NCI-H1092 treated with DMSO at 0.1 percent for 48 hours (cell line): Measurements from ENCODE around the gene CHKA.

Experiments used
- DNase-seq: peaks from one replicate; lab custom pipeline; 2025; lab: John Stamatoyannopoulos, UW

Gene CHKA

DNA sequence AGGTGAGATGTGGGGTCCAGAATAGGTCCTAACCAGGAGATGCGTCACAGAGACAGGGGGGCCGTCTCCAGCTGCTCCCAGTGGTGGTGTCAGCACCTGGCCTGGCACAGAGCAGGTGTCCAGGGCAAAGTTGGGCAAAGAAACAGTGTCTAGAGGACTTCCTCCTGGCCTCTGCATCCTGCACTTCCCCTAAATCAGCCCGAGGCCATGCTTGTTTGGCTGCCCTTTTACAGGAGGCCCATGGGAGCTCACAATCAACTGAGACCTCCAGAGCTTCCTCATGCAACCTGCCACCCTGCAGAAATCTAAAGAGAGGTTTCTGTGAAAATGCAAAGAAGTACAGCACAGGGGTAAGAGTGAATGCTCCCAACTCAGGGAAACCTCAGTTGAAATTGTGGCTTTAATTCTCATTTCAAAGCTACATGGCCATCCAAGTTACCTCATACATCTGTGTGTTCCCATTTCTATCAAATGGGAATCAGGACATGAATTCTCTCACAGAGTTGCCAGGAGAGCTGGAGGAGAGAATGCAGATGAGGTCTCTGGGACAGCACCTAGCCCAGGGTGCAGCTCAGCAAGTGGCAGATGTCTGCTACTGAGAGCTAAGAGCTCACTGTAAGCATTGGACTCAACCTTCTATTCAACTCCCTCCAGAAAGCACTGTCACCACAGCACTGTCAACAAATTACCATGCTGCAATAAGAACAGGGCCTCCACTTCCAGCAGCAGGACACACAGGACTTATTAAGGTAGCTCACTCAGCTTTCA, 49.7 kb downstream of the CHKA start:
- no peak for DNase-seq

DNA sequence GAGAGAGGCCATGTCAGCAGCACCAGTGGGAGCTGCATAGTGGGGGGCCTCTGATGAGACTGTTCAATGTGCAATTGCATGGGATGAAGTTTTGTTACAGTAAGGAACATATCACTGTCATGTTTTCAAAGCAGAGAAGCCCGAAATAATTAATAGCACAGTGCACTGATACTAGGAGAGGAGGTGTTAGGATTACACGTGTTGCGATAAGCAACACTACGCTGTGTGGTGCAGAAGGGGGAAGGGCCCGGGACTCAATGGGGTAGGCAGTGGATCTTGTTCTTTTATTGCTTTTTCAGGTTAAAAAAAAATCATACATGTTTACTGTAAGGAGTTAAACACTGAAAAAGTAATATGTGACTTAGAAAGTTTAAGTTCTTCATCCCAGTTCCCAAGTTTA, 53.2 kb downstream of the CHKA start:
- no peak for DNase-seq

DNA sequence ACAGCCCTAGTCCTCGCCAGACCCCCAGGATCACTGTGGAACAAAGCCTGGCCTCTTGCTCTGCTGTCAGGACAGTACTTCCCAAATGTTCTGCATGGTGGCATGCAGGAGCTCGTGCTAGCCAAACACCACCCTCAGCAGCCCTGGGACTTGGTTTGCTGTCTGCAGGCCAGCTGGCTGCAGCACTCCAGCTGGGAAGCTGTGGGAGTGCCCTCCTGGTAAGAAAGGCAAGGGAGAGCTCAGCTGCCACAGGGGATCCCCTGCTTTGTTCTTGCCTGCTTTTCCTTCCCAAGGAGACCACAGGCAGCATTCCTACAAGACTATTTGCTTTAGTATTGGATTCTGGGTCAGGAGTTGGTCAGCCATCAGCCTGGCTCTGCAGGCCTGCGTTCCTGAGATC, 54.4 kb downstream of the CHKA start:
- no peak for DNase-seq

GRCh38 chr11:68065841-68066240, 55.3 kb downstream of the CHKA start:
- no peak for DNase-seq

- DNase-seq = no peak
Observed at GRCh38 chr11:68064926-68065325, 56.3 kb downstream of the CHKA start.

DNA sequence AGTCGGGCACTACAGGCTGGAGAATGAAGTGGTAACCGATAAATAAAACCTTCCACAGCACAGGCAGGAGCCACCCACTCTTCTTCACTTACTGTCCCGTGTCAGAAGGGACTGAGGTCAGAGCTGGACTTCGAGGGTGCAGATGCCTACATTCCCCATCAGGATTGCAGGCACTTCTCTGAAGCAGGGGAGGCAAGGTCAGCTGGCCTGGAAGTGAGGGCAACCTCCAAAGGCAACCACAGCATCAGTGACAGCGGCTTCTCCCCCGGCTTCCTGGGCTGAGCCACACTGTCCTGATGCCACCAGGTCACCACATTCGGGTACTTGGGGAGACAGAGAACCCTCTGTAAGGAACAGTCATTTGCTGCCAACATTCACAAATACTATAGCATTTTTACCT, 59.7 kb downstream of the CHKA start:
- DNase-seq = no peak

DNA sequence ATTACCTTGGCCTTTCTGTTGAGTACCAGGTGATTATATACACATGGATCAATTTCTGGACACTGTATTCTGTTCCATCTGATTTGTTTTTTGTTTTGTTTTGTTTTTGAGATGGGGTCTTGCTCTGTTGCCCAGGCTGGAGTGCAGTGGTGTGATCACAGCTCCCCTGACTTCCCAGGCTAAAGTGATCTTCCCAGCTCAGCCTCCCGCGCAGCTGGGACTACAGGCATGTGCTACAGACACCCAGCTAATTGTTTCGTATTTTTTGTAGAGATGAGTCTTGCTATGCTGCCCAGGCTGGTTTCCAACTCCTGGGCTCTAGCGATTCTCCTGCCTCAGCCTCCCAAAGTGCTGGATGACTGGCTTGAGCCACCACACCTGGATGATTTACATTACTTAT, 63.4 kb downstream of the CHKA start:
- DNase-seq = no peak

DNA sequence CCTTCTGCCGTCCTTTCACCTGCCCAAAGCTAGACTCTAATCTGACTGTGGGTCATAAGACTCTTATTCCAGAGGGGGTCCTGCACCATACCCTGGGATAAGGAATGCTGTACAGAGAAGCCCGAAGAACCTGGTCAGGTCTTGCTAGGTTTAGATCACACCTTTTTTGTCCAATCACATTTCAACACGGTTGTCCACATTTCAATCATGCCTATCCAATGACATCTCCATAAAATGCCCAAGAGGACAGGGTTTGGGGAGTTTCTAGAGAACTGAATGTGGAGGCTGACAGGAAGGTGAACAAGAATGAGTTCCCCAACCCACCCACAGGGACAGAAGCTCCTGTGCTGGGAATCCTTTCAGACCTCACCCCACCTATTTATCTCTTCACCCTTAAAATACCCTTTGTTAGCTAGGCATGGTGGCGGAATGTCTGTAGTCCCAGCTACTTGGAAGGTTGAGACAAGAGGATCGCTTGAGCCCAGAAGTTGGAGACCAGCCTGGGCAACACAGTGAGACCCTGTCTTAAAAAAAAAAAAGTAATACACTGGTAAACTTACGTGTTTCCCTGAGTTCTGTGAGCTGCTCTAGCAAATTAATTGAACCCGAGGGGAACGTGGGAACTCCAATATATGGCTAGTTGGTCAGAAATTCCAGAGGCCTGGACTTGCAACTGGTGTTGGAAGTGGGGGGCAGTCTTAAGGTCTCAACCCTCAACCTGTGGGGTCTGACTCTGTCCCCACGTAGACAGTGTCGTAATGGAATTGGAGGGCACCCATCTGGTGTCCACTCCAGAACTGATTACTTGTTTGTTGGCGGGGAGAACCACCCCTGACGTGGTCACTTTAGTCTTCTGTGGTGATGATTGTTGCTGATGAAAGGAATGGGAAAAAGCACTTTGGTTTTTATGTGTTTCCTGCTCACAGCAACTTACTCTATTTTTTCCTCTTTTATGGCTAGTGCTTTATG, 64.6 kb downstream of the CHKA start:
- DNase-seq = no peak

DNA sequence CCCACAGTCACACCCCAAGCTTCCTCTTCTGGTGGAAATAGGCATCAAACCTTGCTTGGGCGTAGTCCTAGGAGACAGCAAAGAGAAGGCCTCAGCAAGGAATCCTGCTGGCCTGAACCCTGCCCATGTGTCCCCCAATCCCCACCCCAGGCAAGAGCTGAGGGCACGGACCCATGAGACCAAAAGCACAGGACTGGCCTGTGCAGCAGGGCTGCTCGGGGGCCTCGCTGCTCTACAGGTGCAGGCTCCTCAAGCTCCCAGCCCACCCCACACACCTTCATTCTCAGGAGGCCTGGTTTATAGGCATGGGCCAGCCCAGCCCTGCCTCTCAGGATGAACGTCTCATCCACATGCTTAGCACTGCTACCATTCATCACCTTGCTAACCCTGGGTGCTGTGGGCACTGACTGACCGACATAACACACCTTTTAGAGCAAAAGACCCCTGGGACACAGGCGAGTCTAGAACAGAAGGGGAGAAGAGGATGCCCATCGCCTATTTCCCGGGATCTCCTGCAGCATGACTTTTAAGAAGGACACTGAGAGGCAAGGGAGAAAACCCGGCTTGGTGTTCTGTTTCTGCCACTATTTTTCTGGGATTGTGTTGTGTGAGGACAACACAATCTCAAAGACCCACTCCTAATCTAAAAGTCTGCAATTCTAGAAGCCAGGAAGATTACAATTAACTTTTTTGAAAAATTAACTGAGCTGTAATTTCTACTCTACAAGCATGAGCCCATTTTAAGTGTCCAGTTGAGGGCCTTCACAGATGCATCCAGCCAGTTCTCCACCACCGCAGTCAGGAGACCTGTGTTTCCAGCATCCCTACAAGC, 67.0 kb downstream of the CHKA start:
- DNase-seq = no peak

DNA sequence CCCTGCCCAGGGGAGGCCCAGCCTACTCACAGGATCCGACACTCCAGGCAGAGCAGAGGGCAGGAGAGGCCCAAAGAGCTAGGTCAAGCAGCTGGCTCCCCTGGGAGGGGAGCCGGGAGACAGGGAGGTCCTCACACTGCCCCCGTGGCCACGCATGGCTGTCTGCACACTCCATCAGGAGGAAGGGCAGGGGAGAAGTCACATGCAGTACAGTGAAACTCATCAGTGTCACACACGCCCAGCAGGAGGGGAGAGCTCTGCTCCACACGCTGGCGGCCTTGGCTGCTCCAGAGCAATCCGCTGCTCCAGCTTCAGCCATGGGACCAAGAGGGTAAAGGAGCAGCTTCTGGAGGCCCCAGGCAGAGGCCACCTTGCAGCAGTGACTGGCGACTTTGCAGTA, 68.1 kb downstream of the CHKA start:
- no peak for DNase-seq

DNA sequence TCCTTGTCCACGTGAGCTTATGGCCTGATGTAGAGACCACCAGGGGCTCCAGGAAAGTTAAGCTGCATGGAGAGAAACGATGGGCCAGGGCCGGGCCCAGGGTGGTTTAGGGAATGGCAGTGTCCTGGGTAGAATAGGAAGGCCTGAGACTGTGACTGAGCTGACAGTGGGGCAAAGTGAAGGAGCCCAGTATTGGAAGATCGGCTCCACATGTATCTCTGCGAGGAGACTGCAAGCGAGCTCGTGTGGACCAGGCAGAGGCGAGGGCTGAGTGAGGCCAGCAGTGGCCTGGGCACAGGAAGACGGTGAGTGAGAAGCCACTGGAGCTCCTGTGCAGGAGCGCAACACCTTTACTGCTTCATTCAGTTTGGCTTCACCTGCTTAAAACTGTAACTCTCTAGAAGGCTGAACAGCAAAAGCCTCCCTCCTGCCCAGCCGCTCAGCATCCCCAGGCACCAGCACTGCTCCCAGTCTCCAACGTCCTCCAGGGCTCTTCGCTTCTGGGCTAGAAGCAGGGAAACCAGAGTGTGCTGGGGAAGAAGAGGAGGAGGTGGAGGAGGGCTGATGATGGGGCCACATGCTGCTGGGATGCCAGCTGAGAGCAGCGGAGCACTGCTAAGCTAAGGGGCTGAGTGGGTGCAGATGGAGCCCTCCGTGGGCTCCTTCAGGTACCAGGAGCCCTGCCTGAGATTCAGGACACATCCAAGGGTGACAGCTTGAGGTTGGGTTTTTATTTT, 68.9 kb downstream of the CHKA start:
- no peak for DNase-seq

GRCh38 chr11:68051191-68052136, 69.7 kb downstream of the CHKA start:
- DNase-seq = no peak

DNA sequence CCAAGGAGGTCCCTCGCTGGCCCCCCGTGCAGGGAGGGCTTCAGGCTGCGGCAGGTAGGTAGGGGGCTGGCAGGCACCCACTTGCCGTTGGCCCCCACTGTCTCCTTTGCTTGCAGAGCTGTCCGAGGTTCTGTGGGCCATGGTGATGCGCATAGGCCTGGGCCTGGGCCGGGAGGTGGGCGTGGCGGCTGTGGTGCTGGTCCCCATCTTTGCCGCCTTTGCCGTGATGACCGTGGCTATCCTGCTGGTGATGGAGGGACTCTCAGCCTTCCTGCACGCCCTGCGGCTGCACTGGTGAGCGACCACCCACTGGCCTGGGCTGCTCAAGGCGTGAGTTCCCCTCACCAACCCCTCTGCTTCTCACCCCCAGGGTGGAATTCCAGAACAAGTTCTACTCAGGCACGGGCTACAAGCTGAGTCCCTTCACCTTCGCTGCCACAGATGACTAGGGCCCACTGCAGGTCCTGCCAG, 70.8 kb downstream of the CHKA start:
- DNase-seq = no peak

- DNase-seq = no peak
Observed at GRCh38 chr11:68049509-68050370, 71.4 kb downstream of the CHKA start.

GRCh38 chr11:68048681-68049508, 72.3 kb downstream of the CHKA start:
- no peak for DNase-seq

GRCh38 chr11:68047437-68048290, 73.5 kb downstream of the CHKA start:
- no peak for DNase-seq

GRCh38 chr11:68044898-68045351, 76.3 kb downstream of the CHKA start:
- DNase-seq = no peak
